Dermis microvascular lymphatic vessel endothelial cell (primary cell): Measurements from ENCODE around the gene DYNLT2B. TPM values are rescaled to one million over a fixed set of nuclear protein-coding genes. Genes with fewer than 3 reads are reported as not detected.
"Not testable (repeated sequence)": the region's sequence is repeated elsewhere in the genome, so short reads cannot be mapped to it uniquely, and the experiment has no call there.

Experiments
- DNase-seq, 2 donors: peaks; one replicate each; pipeline versions ENCODE4 v3.0.0 to v3.0.0-alpha.2; 2010; ENCODE audit warnings: low read depth in 2 of 2
- total RNA-seq: library from RNA; depleted of rRNA; stranded (reverse); fragments of >200 nt; gene quantifications from 2 replicates; pipeline ENCODE4 v1.2.1, GENCODE V29; 2014

The DYNLT2B gene
- total RNA-seq, 1 donor from 2014 or later, result 6.2 TPM

GRCh38 chr3:196326936-196327335 is 8.9 kb upstream of the DYNLT2B start:
- no peak for DNase-seq

DNA sequence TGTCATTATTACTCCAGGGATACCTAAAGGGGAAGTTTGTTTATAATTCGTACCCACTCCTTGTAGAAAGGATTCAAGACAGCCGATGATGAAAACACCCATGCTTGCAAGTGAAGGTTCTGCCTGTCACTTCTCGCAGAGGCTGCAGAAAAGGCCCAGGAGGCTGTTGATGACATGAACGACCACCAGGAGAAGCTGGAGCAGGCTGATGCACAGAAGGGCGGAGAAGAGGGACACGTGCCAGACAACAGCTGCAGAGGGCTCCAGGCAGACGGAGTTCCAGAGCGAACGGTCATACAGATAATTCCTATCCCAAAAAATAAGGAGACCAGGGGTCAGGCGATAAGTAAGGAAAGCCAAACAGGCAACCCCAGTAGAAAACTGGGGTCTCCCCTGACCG is 5.7 kb upstream of the DYNLT2B start:
- DNase-seq, result no peak

DNA sequence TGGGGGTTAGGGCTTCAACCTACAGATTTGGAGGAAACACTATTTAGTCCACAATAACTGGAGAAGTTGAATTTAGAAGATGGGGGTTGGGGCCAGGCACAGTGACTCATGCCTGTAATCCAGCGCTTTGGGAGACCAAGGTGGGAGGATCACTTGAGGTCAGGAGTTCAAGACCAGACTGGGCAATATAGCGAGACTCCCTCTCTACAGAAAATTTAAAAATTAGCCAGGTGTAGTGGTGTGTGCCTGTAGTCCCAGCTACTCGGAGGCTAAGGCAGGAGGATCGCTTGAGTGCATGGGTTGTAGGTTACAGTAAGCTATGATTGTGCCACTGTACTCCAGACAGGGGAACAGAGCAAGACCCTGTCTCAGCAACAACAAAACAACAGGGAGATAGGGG is 5.0 kb upstream of the DYNLT2B start:
- no peak for DNase-seq

DNA sequence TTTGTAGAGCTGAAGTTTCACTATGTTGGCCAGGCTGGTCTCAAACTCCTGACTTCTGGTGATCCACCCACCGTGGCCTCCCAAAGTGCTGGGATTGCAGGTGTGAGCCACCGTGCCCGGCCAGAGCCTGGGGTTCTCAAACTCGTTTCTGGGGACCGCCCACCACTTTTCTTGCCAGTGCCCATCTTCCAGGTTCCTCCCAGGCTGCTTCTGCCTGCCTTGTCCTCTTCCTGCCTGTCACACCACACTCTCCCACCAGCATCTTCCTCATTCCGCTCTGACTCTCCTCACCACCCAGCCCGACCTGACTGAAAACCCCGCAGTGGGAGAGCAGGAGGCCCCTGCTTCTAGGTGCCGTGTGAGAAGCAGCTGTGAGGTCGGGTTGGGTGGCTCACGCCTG is 3.1 kb upstream of the DYNLT2B start:
- no peak for DNase-seq

DNA sequence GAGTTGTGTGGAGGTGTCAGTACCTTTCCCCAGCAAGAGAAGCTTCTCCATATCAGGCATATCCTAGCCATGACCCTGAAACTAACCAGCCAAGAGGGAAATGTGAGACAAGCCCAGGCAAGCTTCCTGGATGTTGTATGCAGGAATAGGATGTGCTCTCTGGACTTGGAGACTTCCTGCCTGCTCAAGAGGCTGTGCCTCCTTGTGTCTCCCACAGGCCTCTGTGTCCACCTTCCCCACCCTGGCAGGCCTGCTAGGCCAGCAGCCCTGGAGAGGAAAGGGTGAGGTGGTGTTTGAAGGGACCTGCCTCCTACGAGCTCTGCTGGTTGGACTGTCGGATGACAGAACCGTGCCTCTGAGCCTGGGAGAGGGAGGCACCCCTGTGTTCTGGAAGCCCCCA is 2.1 kb upstream of the DYNLT2B start:
- DNase-seq, result no peak

GRCh38 chr3:196316799-196317686 is 997 bp downstream of the DYNLT2B start:
- DNase-seq, result peak in 1 of 2 donors; percentile 30

GRCh38 chr3:196315821-196316220 is 2.2 kb downstream of the DYNLT2B start:
- DNase-seq, result no peak

DNA sequence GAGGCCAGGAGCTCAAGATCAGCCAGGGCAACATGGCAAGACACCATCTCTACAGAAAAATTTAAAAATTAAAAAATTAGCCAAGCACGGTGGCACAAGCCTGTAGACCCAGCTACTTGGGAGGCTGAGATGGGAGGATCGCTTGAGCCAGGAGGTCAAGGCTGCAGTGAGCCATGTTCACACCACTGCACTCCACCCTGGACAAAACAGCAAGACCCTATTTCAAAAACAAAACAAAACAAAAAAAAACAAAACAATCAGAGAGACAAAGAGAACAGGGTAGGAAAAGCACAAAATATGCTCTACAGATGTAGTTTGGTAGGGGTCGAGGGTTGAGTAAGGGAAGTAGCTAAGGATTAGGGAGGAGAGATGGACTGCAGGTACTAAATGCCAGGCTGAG is 3.4 kb downstream of the DYNLT2B start:
- no peak for DNase-seq

- DNase-seq, result not testable (repeated sequence)
Measured at GRCh38 chr3:196314086-196314485, 4.0 kb downstream of the DYNLT2B start.

DNA sequence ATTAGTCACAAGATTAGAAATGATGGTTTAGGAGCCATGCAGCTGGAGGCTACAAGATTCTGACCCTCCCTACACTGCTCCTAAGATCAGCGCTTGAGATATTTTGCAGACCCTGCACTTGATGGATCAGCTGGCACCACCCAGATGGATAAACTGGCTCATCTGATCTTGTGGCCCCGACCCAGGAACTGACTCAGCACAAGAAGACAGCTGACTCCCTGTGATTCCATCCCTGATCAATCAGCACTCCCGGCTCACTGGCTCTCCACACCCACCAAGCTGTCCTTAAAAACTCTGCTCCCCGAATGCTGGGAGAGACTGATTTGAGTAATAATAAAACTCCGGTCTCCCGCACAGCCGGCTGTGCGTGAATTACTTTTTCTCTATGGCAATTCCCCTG is 15.1 kb downstream of the DYNLT2B start:
- not testable (repeated sequence) for DNase-seq

DNA sequence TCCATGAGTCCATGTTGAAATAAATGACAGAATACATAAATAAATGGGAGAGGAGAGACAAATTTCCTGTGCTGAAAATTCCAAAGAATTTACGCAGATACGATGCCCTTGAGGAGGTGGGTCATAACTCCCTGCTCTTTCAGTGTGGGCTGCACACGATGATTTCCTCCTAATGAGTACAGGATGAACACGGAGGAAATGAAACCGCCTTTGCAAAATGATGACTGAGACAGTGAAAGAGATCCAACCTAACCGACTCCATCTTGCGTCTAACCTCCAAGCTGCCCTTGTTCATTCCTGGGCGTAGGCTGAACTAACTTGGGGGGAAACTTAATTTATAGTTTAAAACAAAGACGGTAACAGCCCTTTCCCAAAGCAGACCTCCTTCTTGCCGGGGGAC is 15.5 kb downstream of the DYNLT2B start:
- not testable (repeated sequence) for DNase-seq

GRCh38 chr3:196298521-196298920 is 19.5 kb downstream of the DYNLT2B start:
- DNase-seq, result no peak

DNA sequence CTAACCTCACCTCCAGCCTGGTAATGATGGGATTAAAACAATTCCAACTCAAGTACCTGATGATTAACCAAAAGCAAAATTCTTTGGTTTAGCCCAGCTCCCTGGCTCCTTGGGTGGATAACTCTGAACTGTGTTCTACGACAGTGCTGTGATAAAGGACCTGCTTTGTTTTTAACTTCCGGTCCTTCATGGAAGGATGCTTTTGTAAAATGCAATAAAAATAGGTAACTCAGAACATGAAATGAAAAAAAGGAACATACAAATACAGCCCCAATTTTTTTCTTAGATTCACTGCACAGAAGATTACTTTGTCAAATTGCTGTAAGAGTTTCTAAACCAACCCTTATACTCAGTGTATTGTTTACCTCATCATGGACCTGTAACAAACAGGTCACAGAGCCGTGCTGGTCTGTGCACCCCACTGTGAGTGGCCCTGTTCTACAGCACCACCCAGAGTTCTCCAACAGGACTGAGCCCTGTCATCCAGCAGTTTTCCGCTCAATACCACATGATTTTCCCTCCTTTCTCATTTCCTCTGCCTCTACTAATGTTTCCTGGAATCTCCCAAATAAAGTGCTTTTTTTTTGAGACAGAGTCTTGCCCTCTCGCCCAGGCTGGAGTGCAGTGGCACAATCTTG is 25.6 kb downstream of the DYNLT2B start:
- DNase-seq, result peak in 1 of 2 donors; percentile 7

GRCh38 chr3:196288141-196288460 is 29.9 kb downstream of the DYNLT2B start:
- peak in 1 of 2 donors; percentile 58 for DNase-seq

GRCh38 chr3:196287440-196288140 is 30.4 kb downstream of the DYNLT2B start, which contains the start of gene PCYT1A:
TSS of gene PCYT1A (minus strand) at chr3:196287726. CDS start at chr3:196270531, 17,195 bp downstream.
- peak; percentile 67 to 95 for DNase-seq

- peak in 1 of 2 donors; percentile 36 for DNase-seq
Measured at GRCh38 chr3:196287090-196287439, 31.0 kb downstream of the DYNLT2B start.

DNA sequence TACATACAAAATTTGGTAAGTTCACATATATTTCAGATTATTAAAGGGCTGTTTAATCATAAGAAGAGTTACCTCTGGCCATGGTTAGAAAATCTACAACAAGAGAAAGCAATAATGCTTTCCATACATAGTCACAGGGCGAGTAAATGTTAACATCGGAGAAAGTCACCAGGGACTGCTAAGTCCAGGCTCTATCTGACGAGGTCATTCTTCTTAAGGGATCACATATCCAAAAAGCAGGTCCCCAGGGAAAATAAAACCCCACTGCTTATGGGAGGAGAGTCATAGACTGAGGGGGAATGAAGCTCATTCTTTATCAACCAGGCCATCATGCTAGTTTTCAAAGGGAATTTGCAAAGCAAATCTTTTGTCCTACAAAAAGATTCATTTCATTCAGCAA is 33.6 kb downstream of the DYNLT2B start:
- DNase-seq, result no peak

- no peak for DNase-seq
Measured at GRCh38 chr3:196281962-196282361, 36.1 kb downstream of the DYNLT2B start.

GRCh38 chr3:196280689-196281440 is 37.2 kb downstream of the DYNLT2B start:
- no peak for DNase-seq

- DNase-seq, result no peak
Measured at GRCh38 chr3:196275126-196275525, 42.9 kb downstream of the DYNLT2B start.

DNA sequence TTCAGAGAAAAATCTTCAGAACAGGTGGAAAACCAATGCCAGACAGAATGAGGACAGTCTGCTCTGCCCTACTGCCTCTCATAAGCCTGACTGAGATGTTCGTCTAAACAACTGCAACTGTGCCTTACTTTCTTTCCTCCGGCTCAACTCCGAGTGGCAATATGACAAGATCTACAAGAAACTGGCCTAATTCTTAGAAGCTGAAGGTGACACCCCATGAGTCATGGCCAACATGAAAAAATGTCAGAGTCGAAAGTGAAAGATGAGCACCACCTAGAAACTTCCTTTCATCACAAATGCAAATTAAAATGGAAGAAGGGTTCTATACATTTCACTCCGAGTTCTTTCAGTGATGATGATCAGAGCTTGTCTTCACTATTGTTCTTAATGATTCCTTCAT is 43.5 kb downstream of the DYNLT2B start:
- DNase-seq, result no peak

- no peak for DNase-seq
Measured at GRCh38 chr3:196273655-196274054, 44.4 kb downstream of the DYNLT2B start.
